ENCODE results near the gene HSD17B12.

HSD17B12 gene

DNA sequence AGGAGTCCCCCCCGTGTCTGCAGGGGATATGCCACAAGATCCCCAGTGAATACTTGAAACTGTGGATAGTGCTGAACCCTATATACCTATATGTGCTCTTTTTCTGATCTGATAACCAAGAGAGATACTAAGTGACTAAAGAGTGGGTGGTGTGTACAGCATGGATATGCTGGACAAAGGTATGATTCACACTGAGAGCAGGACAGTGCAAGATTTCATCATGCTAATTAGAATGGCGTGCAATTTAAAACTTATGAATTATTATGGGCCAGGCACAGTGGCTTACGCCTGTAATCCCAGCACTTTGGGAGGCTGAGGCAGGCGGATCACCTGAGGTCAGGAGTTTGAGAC, 109.9 kb downstream of the HSD17B12 start:
- ATAC-seq, result peak; percentile 44
- TF ChIP-seq ZNF8 (CRISPR knock-in tag; IDR thresholded peaks at IDR 0.05) (no peak), CSDC2 (CRISPR knock-in tag; IDR thresholded peaks at IDR 0.05) (no peak), GLIS3 (CRISPR knock-in tag; IDR thresholded peaks at IDR 0.05) (no peak), SNAI2 (CRISPR knock-in tag; IDR thresholded peaks at IDR 0.05) (no peak), ZFP30 (CRISPR knock-in tag; IDR thresholded peaks at IDR 0.05) (no peak), TCF4 (CRISPR knock-in tag; IDR thresholded peaks at IDR 0.05; ENCODE audit: borderline replicate concordance) (no peak), ESRRG (CRISPR knock-in tag; IDR thresholded peaks at IDR 0.05) (no peak), OSR1 (CRISPR knock-in tag; IDR thresholded peaks at IDR 0.05) (no peak), ZFP3 (CRISPR knock-in tag; IDR thresholded peaks at IDR 0.05) (no peak), PPARA (CRISPR knock-in tag; IDR thresholded peaks at IDR 0.05; ENCODE audit: borderline replicate concordance) (no peak)
- TF ChIP-seq, protein P1, sequence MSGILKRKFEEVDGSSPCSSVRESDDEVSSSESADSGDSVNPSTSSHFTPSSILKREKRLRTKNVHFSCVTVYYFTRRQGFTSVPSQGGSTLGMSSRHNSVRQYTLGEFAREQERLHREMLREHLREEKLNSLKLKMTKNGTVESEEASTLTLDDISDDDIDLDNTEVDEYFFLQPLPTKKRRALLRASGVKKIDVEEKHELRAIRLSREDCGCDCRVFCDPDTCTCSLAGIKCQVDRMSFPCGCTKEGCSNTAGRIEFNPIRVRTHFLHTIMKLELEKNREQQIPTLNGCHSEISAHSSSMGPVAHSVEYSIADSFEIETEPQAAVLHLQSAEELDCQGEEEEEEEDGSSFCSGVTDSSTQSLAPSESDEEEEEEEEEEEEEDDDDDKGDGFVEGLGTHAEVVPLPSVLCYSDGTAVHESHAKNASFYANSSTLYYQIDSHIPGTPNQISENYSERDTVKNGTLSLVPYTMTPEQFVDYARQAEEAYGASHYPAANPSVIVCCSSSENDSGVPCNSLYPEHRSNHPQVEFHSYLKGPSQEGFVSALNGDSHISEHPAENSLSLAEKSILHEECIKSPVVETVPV (CRISPR knock-in tag; IDR thresholded peaks at IDR 0.05), result no peak
- TF ChIP-seq, protein P2, sequence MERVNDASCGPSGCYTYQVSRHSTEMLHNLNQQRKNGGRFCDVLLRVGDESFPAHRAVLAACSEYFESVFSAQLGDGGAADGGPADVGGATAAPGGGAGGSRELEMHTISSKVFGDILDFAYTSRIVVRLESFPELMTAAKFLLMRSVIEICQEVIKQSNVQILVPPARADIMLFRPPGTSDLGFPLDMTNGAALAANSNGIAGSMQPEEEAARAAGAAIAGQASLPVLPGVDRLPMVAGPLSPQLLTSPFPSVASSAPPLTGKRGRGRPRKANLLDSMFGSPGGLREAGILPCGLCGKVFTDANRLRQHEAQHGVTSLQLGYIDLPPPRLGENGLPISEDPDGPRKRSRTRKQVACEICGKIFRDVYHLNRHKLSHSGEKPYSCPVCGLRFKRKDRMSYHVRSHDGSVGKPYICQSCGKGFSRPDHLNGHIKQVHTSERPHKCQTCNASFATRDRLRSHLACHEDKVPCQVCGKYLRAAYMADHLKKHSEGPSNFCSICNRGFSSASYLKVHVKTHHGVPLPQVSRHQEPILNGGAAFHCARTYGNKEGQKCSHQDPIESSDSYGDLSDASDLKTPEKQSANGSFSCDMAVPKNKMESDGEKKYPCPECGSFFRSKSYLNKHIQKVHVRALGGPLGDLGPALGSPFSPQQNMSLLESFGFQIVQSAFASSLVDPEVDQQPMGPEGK (CRISPR knock-in tag; IDR thresholded peaks at IDR 0.05; ENCODE audit: borderline replicate concordance), result no peak
- TF ChIP-seq, protein P3, sequence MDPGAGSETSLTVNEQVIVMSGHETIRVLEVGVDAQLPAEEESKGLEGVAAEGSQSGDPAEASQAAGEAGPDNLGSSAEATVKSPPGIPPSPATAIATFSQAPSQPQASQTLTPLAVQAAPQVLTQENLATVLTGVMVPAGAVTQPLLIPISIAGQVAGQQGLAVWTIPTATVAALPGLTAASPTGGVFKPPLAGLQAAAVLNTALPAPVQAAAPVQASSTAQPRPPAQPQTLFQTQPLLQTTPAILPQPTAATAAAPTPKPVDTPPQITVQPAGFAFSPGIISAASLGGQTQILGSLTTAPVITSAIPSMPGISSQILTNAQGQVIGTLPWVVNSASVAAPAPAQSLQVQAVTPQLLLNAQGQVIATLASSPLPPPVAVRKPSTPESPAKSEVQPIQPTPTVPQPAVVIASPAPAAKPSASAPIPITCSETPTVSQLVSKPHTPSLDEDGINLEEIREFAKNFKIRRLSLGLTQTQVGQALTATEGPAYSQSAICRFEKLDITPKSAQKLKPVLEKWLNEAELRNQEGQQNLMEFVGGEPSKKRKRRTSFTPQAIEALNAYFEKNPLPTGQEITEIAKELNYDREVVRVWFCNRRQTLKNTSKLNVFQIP (CRISPR knock-in tag; IDR thresholded peaks at IDR 0.05; ENCODE audit: borderline replicate concordance, low read depth), result no peak

DNA sequence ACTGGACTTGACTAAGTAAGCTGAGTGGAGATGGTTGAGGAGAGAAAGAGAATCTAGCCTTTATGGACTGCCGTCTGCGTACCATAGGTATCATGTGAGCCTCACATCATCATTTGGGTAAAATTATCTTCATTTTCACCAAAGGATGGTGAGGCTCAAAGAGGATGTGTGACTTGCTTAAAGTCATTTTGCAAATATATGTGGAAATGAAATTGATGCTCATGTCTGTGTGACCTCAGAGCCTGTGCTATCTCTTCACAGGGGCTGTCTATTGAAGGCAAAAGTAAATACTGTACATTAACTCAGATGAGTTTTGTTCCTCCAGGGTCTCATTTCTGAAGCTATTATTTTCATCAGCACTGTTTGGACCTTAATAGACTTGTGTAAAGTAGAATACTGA, 116.8 kb downstream of the HSD17B12 start:
- TF ChIP-seq OSR1 (CRISPR knock-in tag; IDR thresholded peaks at IDR 0.05) (no peak), ZFP30 (CRISPR knock-in tag; IDR thresholded peaks at IDR 0.05) (no peak), ZNF8 (CRISPR knock-in tag; IDR thresholded peaks at IDR 0.05) (no peak), ARNTL (CRISPR knock-in tag; IDR thresholded peaks at IDR 0.05; ENCODE audit: borderline replicate concordance, low read depth) (no peak), ZNF565 (CRISPR knock-in tag; conservative IDR thresholded peaks at IDR 0.05; ENCODE audit: low read depth) (no peak), TOX (CRISPR knock-in tag; IDR thresholded peaks at IDR 0.05; ENCODE audit: borderline replicate concordance) (no peak), GLIS3 (CRISPR knock-in tag; IDR thresholded peaks at IDR 0.05) (no peak), ZFP3 (CRISPR knock-in tag; IDR thresholded peaks at IDR 0.05) (no peak), SNAI2 (CRISPR knock-in tag; IDR thresholded peaks at IDR 0.05) (no peak), BACH2 (CRISPR knock-in tag; IDR thresholded peaks at IDR 0.05; ENCODE audit: borderline replicate concordance) (no peak), TCF4 (CRISPR knock-in tag; IDR thresholded peaks at IDR 0.05; ENCODE audit: borderline replicate concordance) (no peak), PPARA (CRISPR knock-in tag; IDR thresholded peaks at IDR 0.05; ENCODE audit: borderline replicate concordance) (no peak), ZNF70 (CRISPR knock-in tag; IDR thresholded peaks at IDR 0.05) (no peak), ISL1 (CRISPR knock-in tag; IDR thresholded peaks at IDR 0.05) (no peak), RARB (CRISPR knock-in tag; IDR thresholded peaks at IDR 0.05) (no peak), ZC3H10 (CRISPR knock-in tag; IDR thresholded peaks at IDR 0.05) (no peak)
- TF ChIP-seq, protein P3 (CRISPR knock-in tag; IDR thresholded peaks at IDR 0.05; ENCODE audit: borderline replicate concordance, low read depth), result no peak
- TF ChIP-seq, protein P2 (CRISPR knock-in tag; IDR thresholded peaks at IDR 0.05; ENCODE audit: borderline replicate concordance), result no peak
- TF ChIP-seq, protein P4, sequence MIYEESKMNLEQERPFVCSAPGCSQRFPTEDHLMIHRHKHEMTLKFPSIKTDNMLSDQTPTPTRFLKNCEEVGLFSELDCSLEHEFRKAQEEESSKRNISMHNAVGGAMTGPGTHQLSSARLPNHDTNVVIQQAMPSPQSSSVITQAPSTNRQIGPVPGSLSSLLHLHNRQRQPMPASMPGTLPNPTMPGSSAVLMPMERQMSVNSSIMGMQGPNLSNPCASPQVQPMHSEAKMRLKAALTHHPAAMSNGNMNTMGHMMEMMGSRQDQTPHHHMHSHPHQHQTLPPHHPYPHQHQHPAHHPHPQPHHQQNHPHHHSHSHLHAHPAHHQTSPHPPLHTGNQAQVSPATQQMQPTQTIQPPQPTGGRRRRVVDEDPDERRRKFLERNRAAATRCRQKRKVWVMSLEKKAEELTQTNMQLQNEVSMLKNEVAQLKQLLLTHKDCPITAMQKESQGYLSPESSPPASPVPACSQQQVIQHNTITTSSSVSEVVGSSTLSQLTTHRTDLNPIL (CRISPR knock-in tag; IDR thresholded peaks at IDR 0.05; ENCODE audit: low read depth), result no peak
- ATAC-seq, result no peak
